Uterus (tissue), 3 donors: ENCODE data around the gene LASP1NB.
A peak's percentile ranks its signal among the peaks of the same experiment; 100 is the strongest.

Source experiments
- DNase-seq, 2 donors: peaks; one replicate each; pipeline ENCODE4 v3.0.0-alpha.2; 2019 to 2020
- H3K27ac ChIP-seq, 2 donors: fragments of 200-600 bp; sonication (generic); 1 replicate in 1 of 2; 2 replicates in 1 of 2; pipeline ENCODE4 v1.5.1; 2016 to 2018
- H3K27me3 ChIP-seq, 2 donors: fragments of 200-600 bp; sonication (generic); one replicate each; pipeline ENCODE4 v1.5.1; 2018 to 2019; ENCODE audit warnings: control low read depth in 1 of 2
- H3K36me3 ChIP-seq, 2 donors: fragments of 200-600 bp; sonication (generic); one replicate each; pipeline ENCODE4 v1.5.1; 2019; ENCODE audit warnings: control low read depth in 1 of 2
- H3K4me1 ChIP-seq, 2 donors: fragments of 200-600 bp; sonication (generic); one replicate each; pipeline ENCODE4 v1.5.1; 2018 to 2019; ENCODE audit warnings: control low read depth in 1 of 2
- H3K4me3 ChIP-seq, 2 donors: fragments of 200-600 bp; sonication (generic); 1 replicate in 1 of 2; 2 replicates in 1 of 2; pipeline ENCODE4 v1.5.1; 2018 to 2019; ENCODE audit warnings: mild to moderate bottlenecking in 1 of 2
- H3K9me3 ChIP-seq, 2 donors: fragments of 200-600 bp; sonication (generic); one replicate each; pipeline ENCODE4 v1.5.1; 2019; ENCODE audit warnings: control low read depth in 1 of 2
- CTCF ChIP-seq, 4 experiments: fragments of 200-600 bp in 2 of 4; fragments of 450-650 bp in 2 of 4; sonication (generic) in 2 of 4; IDR thresholded peaks; one replicate each; pipeline ENCODE4 v1.5.1; 2016 to 2019; ENCODE audit warnings: antibody characterized with exemption in 4 of 4, mild to moderate bottlenecking in 2 of 4, moderate library complexity in 1 of 4
- POLR2A ChIP-seq, 2 donors: fragments of 450-650 bp; IDR thresholded peaks; one replicate each; pipeline ENCODE4 v1.6.1; 2016; ENCODE audit warnings: antibody characterized with exemption in 2 of 2, mild to moderate bottlenecking in 1 of 2, moderate library complexity in 1 of 2
- intact Hi-C: fragments of 100-400 bp; cut with DNase I; formaldehyde crosslinking; loops from one replicate; pipeline ENCODE4 v1.15.1; 2023; ENCODE audit warnings: low total_unique reads
- donor health status: DM: yes; HTN: yes; CAD: no.

The LASP1NB gene

GRCh38 chr17:38959508-38959907, 34.1 kb downstream of the LASP1NB start:
- no peaks in the 10 kb centered on the region for H3K4me1 ChIP-seq
- DNase-seq = no peak
- H3K9me3 ChIP-seq = no peaks in the 10 kb centered on the region
- H3K36me3 ChIP-seq = no peaks in the 10 kb centered on the region
- H3K27ac ChIP-seq = no peak overlapping the region
- H3K4me3 ChIP-seq = no peak overlapping the region
- intact Hi-C loops = no loop called here
- no peaks in the 10 kb centered on the region for H3K27me3 ChIP-seq
- no peak for TF ChIP-seq CTCF (IDR thresholded peaks at IDR 0.05)
- TF ChIP-seq POLR2A (IDR thresholded peaks at IDR 0.05) = no peak

DNA sequence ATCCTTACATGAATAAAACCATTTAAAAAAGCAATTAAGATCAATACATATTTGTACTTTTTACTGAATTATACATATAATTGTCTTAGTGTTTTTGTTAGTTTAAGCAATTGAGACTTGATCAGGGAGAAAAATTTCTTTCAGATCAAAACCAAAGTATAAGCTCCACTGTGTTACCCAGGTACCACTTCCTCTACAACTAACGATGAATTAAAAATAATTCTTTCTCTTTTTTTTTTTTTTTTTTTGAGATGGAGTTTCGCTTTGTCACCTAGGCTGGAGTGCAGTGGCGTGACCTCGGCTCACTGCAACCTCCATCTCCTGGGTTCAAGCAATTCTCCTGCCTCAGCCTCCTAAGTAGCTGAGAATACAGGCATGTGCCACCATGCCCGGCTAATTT, 35.0 kb downstream of the LASP1NB start:
- Histone ChIP-seq H3K27ac (no peak overlapping the region), H3K4me1 (no peaks in the 10 kb centered on the region), H3K9me3 (no peaks in the 10 kb centered on the region), H3K27me3 (no peaks in the 10 kb centered on the region), H3K4me3 (no peak overlapping the region), H3K36me3 (no peaks in the 10 kb centered on the region)
- intact Hi-C loops = no loop called here
- no peak for DNase-seq
- TF ChIP-seq POLR2A (IDR thresholded peaks at IDR 0.05) (no peak), CTCF (IDR thresholded peaks at IDR 0.05) (no peak)

DNA sequence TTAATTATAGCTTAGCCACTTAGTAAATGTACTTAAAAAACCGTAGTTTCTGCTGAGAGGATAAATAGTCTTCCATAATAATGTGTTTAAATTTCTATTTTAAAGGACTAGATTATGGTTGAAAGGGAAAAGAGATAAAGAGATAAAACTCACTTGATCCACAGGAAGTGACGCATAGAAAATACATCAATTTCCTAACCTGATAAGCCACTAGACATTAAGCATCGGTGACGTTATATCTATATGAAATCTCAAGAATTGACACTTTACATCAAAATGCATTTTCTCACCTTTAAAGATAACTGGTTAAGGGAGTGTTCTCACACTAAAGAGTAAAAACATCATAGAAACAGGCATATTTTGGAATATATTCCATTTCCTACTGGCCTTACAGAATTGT, 36.0 kb downstream of the LASP1NB start:
- H3K27me3 ChIP-seq = no peaks in the 10 kb centered on the region
- H3K4me1 ChIP-seq = no peaks in the 10 kb centered on the region
- H3K4me3 ChIP-seq = no peak overlapping the region
- no peaks in the 10 kb centered on the region for H3K36me3 ChIP-seq
- H3K27ac ChIP-seq = no peak overlapping the region
- no peak for DNase-seq
- no peaks in the 10 kb centered on the region for H3K9me3 ChIP-seq
- TF ChIP-seq POLR2A (IDR thresholded peaks at IDR 0.05) (no peak), CTCF (IDR thresholded peaks at IDR 0.05) (no peak)
- intact Hi-C loops = no loop called here

GRCh38 chr17:38967290-38967738, 41.9 kb downstream of the LASP1NB start, which contains the start of gene FBXO47:
Gene FBXO47 (minus strand): TSS chr17:38967403. CDS start chr17:38963025, 4,378 bp downstream.
- intact Hi-C loops = no loop called here

DNA sequence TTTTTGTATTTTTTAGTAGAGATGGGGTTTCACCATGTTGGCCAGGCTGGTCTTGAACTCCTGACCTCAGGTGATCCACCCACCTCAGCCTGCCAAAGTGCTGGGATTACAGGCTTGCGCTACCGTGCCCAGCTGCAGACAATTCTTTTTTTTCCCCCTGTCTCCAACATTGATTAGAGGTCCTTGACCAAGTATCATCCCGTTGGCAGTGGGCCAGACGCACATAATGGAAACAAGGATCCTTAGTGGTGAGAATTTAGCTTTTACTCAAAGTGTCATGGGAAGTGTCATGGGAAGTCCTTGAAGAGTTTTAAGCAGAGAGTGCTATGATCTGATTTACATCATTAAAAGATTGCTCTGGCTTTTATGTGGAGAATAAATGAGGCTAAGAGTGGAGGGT, 43.9 kb downstream of the LASP1NB start:
- H3K27me3 ChIP-seq = no peaks in the 10 kb centered on the region
- DNase-seq = no peak
- H3K4me1 ChIP-seq = no peaks in the 10 kb centered on the region
- no peaks in the 10 kb centered on the region for H3K9me3 ChIP-seq
- no peak for TF ChIP-seq POLR2A (IDR thresholded peaks at IDR 0.05)
- no peak for TF ChIP-seq CTCF (IDR thresholded peaks at IDR 0.05)
- H3K27ac ChIP-seq = no peak overlapping the region
- intact Hi-C loops = no loop called here
- no peak overlapping the region for H3K4me3 ChIP-seq
- H3K36me3 ChIP-seq = no peaks in the 10 kb centered on the region

More at GRCh38 chr17:38967290-38967738, 41.9 kb downstream of the LASP1NB start, which contains the start of gene FBXO47:
- Histone ChIP-seq H3K4me3 (peak within 1 kb of the TSS; percentile 7 to 11), H3K9me3 (no peaks in the 10 kb centered on the region), H3K36me3 (no peaks in the 10 kb centered on the region), H3K27me3 (no peaks in the 10 kb centered on the region), H3K27ac (peak within 1 kb of the TSS; percentile 75 to 89), H3K4me1 (no peaks in the 10 kb centered on the region)
- TF ChIP-seq CTCF (IDR thresholded peaks at IDR 0.05) (peak; percentile 23 to 54 (median 37)), POLR2A (IDR thresholded peaks at IDR 0.05) (peak; percentile 26 to 67)
- peak; percentile 93 to 96 for DNase-seq
